Spleen (tissue), 7 donors: ENCODE data around the gene PEAK3.

ENCODE experiments used
- CTCF ChIP-seq, 11 experiments: fragments of 200-600 bp in 7 of 11; fragments of 450-650 bp in 4 of 11; sonication (generic) in 4 of 11; IDR thresholded peaks in 8 of 11; conservative IDR thresholded peaks in 3 of 11; 1 replicate in 7 of 11; 2 replicates in 4 of 11; pipeline versions ENCODE4 v1.4.0 to v1.8.0; 2016 to 2021; ENCODE audit warnings: antibody characterized with exemption in 11 of 11, inconsistent platforms in 4 of 11, mild to moderate bottlenecking in 1 of 11
- POLR2A ChIP-seq, 3 donors: fragments of 450-650 bp; IDR thresholded peaks; one replicate each; pipeline ENCODE4 v1.5.1; 2017; ENCODE audit warnings: antibody characterized with exemption in 3 of 3, mild to moderate bottlenecking in 1 of 3
- POLR2AphosphoS5 ChIP-seq, 3 donors: sonication (generic); formaldehyde crosslinking; IDR thresholded peaks; one replicate each; pipeline ENCODE4 v1.5.1; 2017; ENCODE audit warnings: antibody characterized with exemption in 3 of 3
- donor health status: DM: no; HTN: no; CAD: no; lungs with moderate emphysema.
- donor health status: DM: no; HTN: no; CAD: no.
- donor health status: DM: no; HTN: no; CAD: no.

GRCh38 chr19:2306971-2307370 lies 25.0 kb upstream of the PEAK3 start:
- no peak for TF ChIP-seq CTCF (IDR thresholded peaks at IDR 0.05 in 8 of 11, conservative IDR thresholded peaks at IDR 0.05 in 3 of 11)
- TF ChIP-seq POLR2A (IDR thresholded peaks at IDR 0.05): no peak
- TF ChIP-seq POLR2AphosphoS5 (IDR thresholded peaks at IDR 0.05): no peak
